Spinal cord (tissue), 10 donors: ENCODE data around the gene CEP57L1. TPM values are rescaled to one million over a fixed set of nuclear protein-coding genes. Genes with fewer than 3 reads are reported as not detected.
"Not testable (repeated sequence)": the region's sequence is repeated elsewhere in the genome, so short reads cannot be mapped to it uniquely, and the experiment has no call there.

Source experiments
- DNase-seq, 6 donors: peaks; one replicate each; pipeline versions ENCODE4 v3.0.0 to v3.0.0-alpha.2; 2013 to 2015; ENCODE audit warnings: low spot score in 6 of 6, low read depth in 4 of 6
- H3K27ac ChIP-seq: one replicate; pipeline ENCODE4 v1.5.1; 2013; ENCODE audit warnings: low read depth, low read length, control low read depth
- H3K27me3 ChIP-seq: one replicate; pipeline ENCODE4 v1.6.1; 2013; ENCODE audit warnings: low read length; ENCODE audit not compliant: control insufficient read depth, insufficient read depth
- H3K36me3 ChIP-seq: one replicate; pipeline ENCODE4 v1.6.1; 2013; ENCODE audit warnings: low read length; ENCODE audit not compliant: control insufficient read depth, insufficient read depth
- H3K4me1 ChIP-seq: one replicate; pipeline ENCODE4 v1.6.1; 2013; ENCODE audit warnings: low read length; ENCODE audit not compliant: control insufficient read depth, insufficient read depth
- H3K4me3 ChIP-seq: one replicate; pipeline ENCODE4 v1.5.1; 2013; ENCODE audit warnings: low read depth, low read length, control low read depth
- H3K9me3 ChIP-seq: one replicate; pipeline ENCODE4 v1.6.1; 2013; ENCODE audit warnings: low read length; ENCODE audit not compliant: control insufficient read depth, insufficient read depth
- WGBS: methylation state at CpG from one replicate; pipeline ENCODE4 v1.1.5; 2013; ENCODE audit warnings: missing lambda C conversion rate; ENCODE audit not compliant: insufficient coverage; 5-methylcytosine and 5-hydroxymethylcytosine counted together
- polyA plus RNA-seq, 2 donors: library from polyadenylated mRNA; unstranded; fragments of 120-200 nt; gene quantifications; one replicate each; pipeline ENCODE4 v1.2.1, GENCODE V29; 2013; ENCODE audit not compliant: insufficient read length in 2 of 2
- total RNA-seq, 2 donors: library from RNA; depleted of rRNA in 1 of 2; stranded (reverse); fragments of 120-200 nt in 1 of 2; fragments of >200 nt in 1 of 2; gene quantifications; one replicate each; pipeline versions ENCODE4 v1.2.3 to v1.2.4, GENCODE V29; 2013 to 2014
- donor health status: healthy.

CEP57L1 gene
- total and polyA plus RNA-seq, 4 donors: 18.4 to 50.7 (median 33.2) TPM

GRCh38 chr6:109083657-109084056 is 11.7 kb upstream of the CEP57L1 start:
- H3K27ac ChIP-seq: no peak overlapping the region
- H3K4me3 ChIP-seq: no peak overlapping the region
- no peaks in the 10 kb centered on the region for H3K4me1 ChIP-seq
- no peaks in the 10 kb centered on the region for H3K27me3 ChIP-seq
- WGBS: no CpG with 5 or more reads among the region's 1 CpG
- no peaks in the 10 kb centered on the region for H3K9me3 ChIP-seq
- no peaks in the 10 kb centered on the region for H3K36me3 ChIP-seq
- DNase-seq: no peak

- not testable (repeated sequence) for H3K36me3 ChIP-seq, H3K27me3 ChIP-seq, DNase-seq, H3K4me3 ChIP-seq, H3K9me3 ChIP-seq, H3K4me1 ChIP-seq, H3K27ac ChIP-seq
- WGBS: no CpG with 5 or more reads among the region's 8 CpGs
These were observed 11.2 kb upstream of the CEP57L1 start for GRCh38 chr6:109084146-109084545.

GRCh38 chr6:109087661-109088264 is 7.5 kb upstream of the CEP57L1 start:
- no CpG with 5 or more reads among the region's 5 CpGs for WGBS
- no peaks in the 10 kb centered on the region for H3K9me3 ChIP-seq
- peak in 1 of 6 donors; percentile 18 for DNase-seq
- H3K27me3 ChIP-seq: no peaks in the 10 kb centered on the region
- H3K27ac ChIP-seq: no peak overlapping the region
- H3K4me3 ChIP-seq: no peak overlapping the region
- no peaks in the 10 kb centered on the region for H3K36me3 ChIP-seq
- H3K4me1 ChIP-seq: no peaks in the 10 kb centered on the region

GRCh38 chr6:109088995-109089394 is 6.3 kb upstream of the CEP57L1 start:
- no peaks in the 10 kb centered on the region for H3K27me3 ChIP-seq
- no peak overlapping the region for H3K4me3 ChIP-seq
- WGBS: no CpG with 5 or more reads among the region's 1 CpG
- H3K36me3 ChIP-seq: no peaks in the 10 kb centered on the region
- no peaks in the 10 kb centered on the region for H3K4me1 ChIP-seq
- no peaks in the 10 kb centered on the region for H3K9me3 ChIP-seq
- DNase-seq: peak in 1 of 6 donors; percentile 9
- H3K27ac ChIP-seq: no peak overlapping the region

- no peaks in the 10 kb centered on the region for H3K27me3 ChIP-seq
- no peaks in the 10 kb centered on the region for H3K4me1 ChIP-seq
- DNase-seq: no peak
- H3K27ac ChIP-seq: no peak overlapping the region
- H3K36me3 ChIP-seq: no peaks in the 10 kb centered on the region
- no peaks in the 10 kb centered on the region for H3K9me3 ChIP-seq
- no peak overlapping the region for H3K4me3 ChIP-seq
- 96% methylated on average over 3 of the region's 5 CpGs for WGBS
These were observed 3.8 kb upstream of the CEP57L1 start for GRCh38 chr6:109091314-109092024.

GRCh38 chr6:109092074-109092473 is 3.2 kb upstream of the CEP57L1 start:
- Histone ChIP-seq H3K4me3 (no peak overlapping the region), H3K36me3 (no peaks in the 10 kb centered on the region), H3K4me1 (no peaks in the 10 kb centered on the region), H3K27ac (no peak overlapping the region), H3K27me3 (no peaks in the 10 kb centered on the region), H3K9me3 (no peaks in the 10 kb centered on the region)
- no CpG with 5 or more reads among the region's 1 CpG for WGBS
- DNase-seq: no peak

- Histone ChIP-seq H3K4me3 (peak overlapping the region; percentile 97), H3K27me3 (no peaks in the 10 kb centered on the region), H3K9me3 (no peaks in the 10 kb centered on the region), H3K27ac (peak overlapping the region; percentile 99), H3K36me3 (no peaks in the 10 kb centered on the region), H3K4me1 (no peaks in the 10 kb centered on the region)
- peak in 3 of 6 donors; percentile 44 to 53 (median 51) for DNase-seq
- 0% methylated on average over 16 of the region's 19 CpGs for WGBS
These were observed 1.4 kb upstream of the CEP57L1 start for GRCh38 chr6:109093732-109094415.

GRCh38 chr6:109094416-109095035 is 781 bp upstream of the CEP57L1 start, which contains the start of gene SESN1:
SESN1 (minus strand) TSS chr6:109094846; CDS start chr6:109094073, 773 bp downstream.
- H3K4me3 ChIP-seq: peak within 1 kb of the TSS; percentile 97

GRCh38 chr6:109095835-109096084 is 453 bp downstream of the CEP57L1 start:
- 0% methylated on average over 7 of the region's 8 CpGs for WGBS
- DNase-seq: no peak

More at GRCh38 chr6:109094416-109095035, 781 bp upstream of the CEP57L1 start, which contains the start of gene SESN1:
- Histone ChIP-seq H3K36me3 (no peaks in the 10 kb centered on the region), H3K9me3 (no peaks in the 10 kb centered on the region), H3K27ac (peak within 1 kb of the TSS; percentile 99), H3K4me1 (no peaks in the 10 kb centered on the region), H3K27me3 (no peaks in the 10 kb centered on the region)
- under 1% methylated on average over 62 of the region's 62 CpGs for WGBS
- peak; percentile 69 to 98 (median 84) for DNase-seq

More at GRCh38 chr6:109095835-109096084, 453 bp downstream of the CEP57L1 start:
- Histone ChIP-seq H3K36me3 (no peaks in the 10 kb centered on the region), H3K27me3 (no peaks in the 10 kb centered on the region), H3K4me3 (peak overlapping the region; percentile 97), H3K27ac (peak overlapping the region; percentile 99), H3K9me3 (no peaks in the 10 kb centered on the region), H3K4me1 (no peaks in the 10 kb centered on the region)
